ENCODE data around the gene GINS2.

- TF ChIP-seq, protein P1, sequence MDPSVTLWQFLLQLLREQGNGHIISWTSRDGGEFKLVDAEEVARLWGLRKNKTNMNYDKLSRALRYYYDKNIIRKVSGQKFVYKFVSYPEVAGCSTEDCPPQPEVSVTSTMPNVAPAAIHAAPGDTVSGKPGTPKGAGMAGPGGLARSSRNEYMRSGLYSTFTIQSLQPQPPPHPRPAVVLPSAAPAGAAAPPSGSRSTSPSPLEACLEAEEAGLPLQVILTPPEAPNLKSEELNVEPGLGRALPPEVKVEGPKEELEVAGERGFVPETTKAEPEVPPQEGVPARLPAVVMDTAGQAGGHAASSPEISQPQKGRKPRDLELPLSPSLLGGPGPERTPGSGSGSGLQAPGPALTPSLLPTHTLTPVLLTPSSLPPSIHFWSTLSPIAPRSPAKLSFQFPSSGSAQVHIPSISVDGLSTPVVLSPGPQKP (IDR thresholded peaks at IDR 0.05; ENCODE audit: borderline replicate concordance, low read depth, low read length): no peak
- TF ChIP-seq, protein P2, sequence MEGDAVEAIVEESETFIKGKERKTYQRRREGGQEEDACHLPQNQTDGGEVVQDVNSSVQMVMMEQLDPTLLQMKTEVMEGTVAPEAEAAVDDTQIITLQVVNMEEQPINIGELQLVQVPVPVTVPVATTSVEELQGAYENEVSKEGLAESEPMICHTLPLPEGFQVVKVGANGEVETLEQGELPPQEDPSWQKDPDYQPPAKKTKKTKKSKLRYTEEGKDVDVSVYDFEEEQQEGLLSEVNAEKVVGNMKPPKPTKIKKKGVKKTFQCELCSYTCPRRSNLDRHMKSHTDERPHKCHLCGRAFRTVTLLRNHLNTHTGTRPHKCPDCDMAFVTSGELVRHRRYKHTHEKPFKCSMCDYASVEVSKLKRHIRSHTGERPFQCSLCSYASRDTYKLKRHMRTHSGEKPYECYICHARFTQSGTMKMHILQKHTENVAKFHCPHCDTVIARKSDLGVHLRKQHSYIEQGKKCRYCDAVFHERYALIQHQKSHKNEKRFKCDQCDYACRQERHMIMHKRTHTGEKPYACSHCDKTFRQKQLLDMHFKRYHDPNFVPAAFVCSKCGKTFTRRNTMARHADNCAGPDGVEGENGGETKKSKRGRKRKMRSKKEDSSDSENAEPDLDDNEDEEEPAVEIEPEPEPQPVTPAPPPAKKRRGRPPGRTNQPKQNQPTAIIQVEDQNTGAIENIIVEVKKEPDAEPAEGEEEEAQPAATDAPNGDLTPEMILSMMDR (conservative IDR thresholded peaks at IDR 0.05; ENCODE audit: low read depth, low read length): peak; percentile 20; the same call in 1 of the 2 replicates
- no peak for TF ChIP-seq POLR2A (IDR thresholded peaks at IDR 0.05; ENCODE audit: low read depth, low read length)
- TF ChIP-seq BHLHE40 (IDR thresholded peaks at IDR 0.05; ENCODE audit: low read depth, low read length): no peak
- TF ChIP-seq USF2 (IDR thresholded peaks at IDR 0.05; ENCODE audit: low read depth, low read length): no peak
- TF ChIP-seq MAZ (IDR thresholded peaks at IDR 0.05; ENCODE audit: borderline replicate concordance, low read depth, low read length): no peak
- TF ChIP-seq CHD1 (IDR thresholded peaks at IDR 0.05; ENCODE audit: low read depth, low read length): no peak
- no peak for TF ChIP-seq RCOR1 (IDR thresholded peaks at IDR 0.05; ENCODE audit: insufficient replicate concordance, low read length)
- TF ChIP-seq RAD21 (IDR thresholded peaks at IDR 0.05; ENCODE audit: low read length): no peak
Observed at GRCh38 chr16:85728879-85729278, 40.1 kb upstream of the GINS2 start.
